ENCODE data around the gene ZNF496. TPM values are rescaled to one million over a fixed set of nuclear protein-coding genes. Genes with fewer than 3 reads are reported as not detected.
"Not testable (repeated sequence)": the region's sequence is repeated elsewhere in the genome, so short reads cannot be mapped to it uniquely, and the experiment has no call there.

The ZNF496 gene
- total and polyA plus RNA-seq, 2 experiments from 2014 or later = 6.7 to 21.0 TPM

GRCh38 chr1:247357052-247357780 lies 25.5 kb upstream of the ZNF496 start:
- Histone ChIP-seq H3K27ac (0 out of 2 replicates have a peak overlapping the region, but pooled peaks have one; percentile 9), H4K20me1 (ENCODE audit: insufficient read depth) (no peaks in the 10 kb centered on the region), H3K27me3 (replicated peaks; ENCODE audit: insufficient read depth) (no peaks in the 10 kb centered on the region), H3F3A (ENCODE audit: insufficient read depth) (peaks cover 4% of the 10 kb centered on the region; the same call in 1 of the 2 replicates), H3K79me2 (ENCODE audit: insufficient read depth) (no peaks in the 10 kb centered on the region), H3K9ac (no peak overlapping the region), H3K4me2 (ENCODE audit: unreplicated experiment) (no peak overlapping the region), H3K4me3 (no peak overlapping the region), H3K4me1 (ENCODE audit: insufficient read depth) (peaks cover 28% of the 10 kb centered on the region), H3K9me2 (ENCODE audit: insufficient read depth) (no peaks in the 10 kb centered on the region), H3K9me3 (ENCODE audit: low read depth) (no peaks in the 10 kb centered on the region), H2AFZ (no peak overlapping the region), H3K36me3 (ENCODE audit: low read depth) (no peaks in the 10 kb centered on the region)
- peak; percentile 53 for DNase-seq
- no peak for TF ChIP-seq EZH2phosphoT487 (IDR thresholded peaks at IDR 0.05; ENCODE audit: insufficient read depth, low read depth)
- TF ChIP-seq EZH2 (IDR thresholded peaks at IDR 0.05; ENCODE audit: insufficient read depth, poor library complexity, severe bottlenecking) = no peak
- in situ Hi-C loops (cut with MboI) = no loop called here
- 49 to 55% methylated on average over 7 of the region's 7 CpGs for WGBS, 2 experiments (ENCODE audit: low coverage in 1 of 2, low lambda C conversion rate in 2 of 2, missing lambda C conversion rate in 2 of 2)

GRCh38 chr1:247355160-247355559 lies 23.5 kb upstream of the ZNF496 start:
- H3K9me2 ChIP-seq (ENCODE audit: insufficient read depth); H3K27ac ChIP-seq; H3K9me3 ChIP-seq (ENCODE audit: low read depth); H3K36me3 ChIP-seq (ENCODE audit: low read depth); H3K4me3 ChIP-seq; DNase-seq; H3K79me2 ChIP-seq (ENCODE audit: insufficient read depth); H4K20me1 ChIP-seq (ENCODE audit: insufficient read depth); H3K27me3 ChIP-seq (replicated peaks; ENCODE audit: insufficient read depth); in situ Hi-C loops (cut with MboI); H3K9ac ChIP-seq; H3K4me2 ChIP-seq (ENCODE audit: unreplicated experiment); H2AFZ ChIP-seq; H3F3A ChIP-seq (ENCODE audit: insufficient read depth): not testable (repeated sequence)
- H3K4me1 ChIP-seq (ENCODE audit: insufficient read depth) = peaks cover 14% of the 10 kb centered on the region
- WGBS, 2 experiments (ENCODE audit: low coverage in 1 of 2, low lambda C conversion rate in 2 of 2, missing lambda C conversion rate in 2 of 2) = 42 to 44% methylated on average over 1 of the region's 1 CpG

DNA sequence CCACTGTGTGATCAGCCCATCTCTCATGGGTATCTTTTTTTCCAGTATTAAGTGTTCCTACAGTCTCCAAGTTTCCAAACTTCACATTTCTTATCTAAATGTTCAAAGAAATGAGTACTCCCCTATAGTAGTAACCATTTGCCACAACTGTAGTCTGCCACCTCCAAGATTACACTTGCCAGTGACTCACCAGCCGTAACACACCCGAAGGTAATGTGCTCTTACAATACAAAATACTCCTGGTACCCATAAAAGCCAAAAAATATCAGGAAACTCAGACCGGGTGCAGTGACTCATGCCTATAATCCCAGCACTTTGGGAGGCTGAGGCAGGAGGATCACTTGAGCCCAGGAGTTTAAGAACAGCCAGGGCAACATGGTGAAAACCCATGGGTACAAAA lies 20.5 kb upstream of the ZNF496 start:
- TF ChIP-seq EZH2 (IDR thresholded peaks at IDR 0.05; ENCODE audit: insufficient read depth, poor library complexity, severe bottlenecking) (no peak), EZH2phosphoT487 (IDR thresholded peaks at IDR 0.05; ENCODE audit: insufficient read depth, low read depth) (no peak)
- WGBS, 2 experiments (ENCODE audit: low coverage in 1 of 2, low lambda C conversion rate in 2 of 2, missing lambda C conversion rate in 2 of 2) = 94 to 98% methylated on average over 3 of the region's 3 CpGs
- H3K27me3 ChIP-seq (replicated peaks; ENCODE audit: insufficient read depth) = no peaks in the 10 kb centered on the region
- in situ Hi-C loops (cut with MboI) = no loop called here
- no peak overlapping the region for H3K9ac ChIP-seq
- H3K9me2 ChIP-seq (ENCODE audit: insufficient read depth) = no peaks in the 10 kb centered on the region
- no peak for DNase-seq
- no peaks in the 10 kb centered on the region for H3F3A ChIP-seq (ENCODE audit: insufficient read depth)
- no peaks in the 10 kb centered on the region for H3K9me3 ChIP-seq (ENCODE audit: low read depth)
- H3K27ac ChIP-seq = no peak overlapping the region
- peaks cover 7% of the 10 kb centered on the region; the same call in 1 of the 2 replicates for H3K4me1 ChIP-seq (ENCODE audit: insufficient read depth)
- H3K79me2 ChIP-seq (ENCODE audit: insufficient read depth) = no peaks in the 10 kb centered on the region
- no peaks in the 10 kb centered on the region for H3K36me3 ChIP-seq (ENCODE audit: low read depth)
- H2AFZ ChIP-seq = no peak overlapping the region
- no peak overlapping the region for H3K4me2 ChIP-seq (ENCODE audit: unreplicated experiment)
- H3K4me3 ChIP-seq = no peak overlapping the region
- H4K20me1 ChIP-seq (ENCODE audit: insufficient read depth) = no peaks in the 10 kb centered on the region

DNA sequence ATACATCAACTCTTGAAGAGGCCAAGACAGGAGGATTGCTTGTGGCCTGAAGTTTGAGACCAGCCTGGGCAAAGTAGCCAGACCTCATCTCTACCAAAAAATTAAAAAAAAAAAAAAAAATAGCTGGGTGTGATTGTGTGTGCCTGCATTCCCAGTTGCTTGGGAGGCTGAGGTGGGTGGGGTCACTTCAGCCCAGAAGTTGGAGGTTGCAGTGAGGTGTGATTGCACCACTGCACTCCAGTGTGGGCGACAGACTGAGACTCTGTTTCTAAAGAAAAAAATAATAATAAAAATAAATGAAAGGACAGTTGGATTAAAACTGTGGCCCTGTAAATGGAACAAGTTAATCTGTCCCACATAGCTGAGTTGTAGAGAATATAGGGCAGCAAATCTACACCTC lies 18.9 kb upstream of the ZNF496 start:
- in situ Hi-C loops (cut with MboI) = no loop called here
- H3K9ac ChIP-seq = no peak overlapping the region
- no peaks in the 10 kb centered on the region for H3K36me3 ChIP-seq (ENCODE audit: low read depth)
- 65 to 68% methylated on average over 1 of the region's 1 CpG for WGBS, 2 experiments (ENCODE audit: low coverage in 1 of 2, low lambda C conversion rate in 2 of 2, missing lambda C conversion rate in 2 of 2)
- no peak overlapping the region for H2AFZ ChIP-seq
- no peaks in the 10 kb centered on the region for H3K9me3 ChIP-seq (ENCODE audit: low read depth)
- TF ChIP-seq EZH2phosphoT487 (IDR thresholded peaks at IDR 0.05; ENCODE audit: insufficient read depth, low read depth) (no peak), EZH2 (IDR thresholded peaks at IDR 0.05; ENCODE audit: insufficient read depth, poor library complexity, severe bottlenecking) (no peak)
- no peaks in the 10 kb centered on the region for H3F3A ChIP-seq (ENCODE audit: insufficient read depth)
- no peaks in the 10 kb centered on the region for H3K27me3 ChIP-seq (replicated peaks; ENCODE audit: insufficient read depth)
- no peak overlapping the region for H3K27ac ChIP-seq
- no peak overlapping the region for H3K4me3 ChIP-seq
- no peak overlapping the region for H3K4me2 ChIP-seq (ENCODE audit: unreplicated experiment)
- no peaks in the 10 kb centered on the region for H3K4me1 ChIP-seq (ENCODE audit: insufficient read depth)
- H3K9me2 ChIP-seq (ENCODE audit: insufficient read depth) = no peaks in the 10 kb centered on the region
- no peak for DNase-seq
- no peaks in the 10 kb centered on the region for H4K20me1 ChIP-seq (ENCODE audit: insufficient read depth)
- H3K79me2 ChIP-seq (ENCODE audit: insufficient read depth) = no peaks in the 10 kb centered on the region

Data from GM23248 (cell line).